ENCODE data around the gene SYNJ2BP.
"Not testable (repeated sequence)": the region's sequence is repeated elsewhere in the genome, so short reads cannot be mapped to it uniquely, and the experiment has no call there.

DNA sequence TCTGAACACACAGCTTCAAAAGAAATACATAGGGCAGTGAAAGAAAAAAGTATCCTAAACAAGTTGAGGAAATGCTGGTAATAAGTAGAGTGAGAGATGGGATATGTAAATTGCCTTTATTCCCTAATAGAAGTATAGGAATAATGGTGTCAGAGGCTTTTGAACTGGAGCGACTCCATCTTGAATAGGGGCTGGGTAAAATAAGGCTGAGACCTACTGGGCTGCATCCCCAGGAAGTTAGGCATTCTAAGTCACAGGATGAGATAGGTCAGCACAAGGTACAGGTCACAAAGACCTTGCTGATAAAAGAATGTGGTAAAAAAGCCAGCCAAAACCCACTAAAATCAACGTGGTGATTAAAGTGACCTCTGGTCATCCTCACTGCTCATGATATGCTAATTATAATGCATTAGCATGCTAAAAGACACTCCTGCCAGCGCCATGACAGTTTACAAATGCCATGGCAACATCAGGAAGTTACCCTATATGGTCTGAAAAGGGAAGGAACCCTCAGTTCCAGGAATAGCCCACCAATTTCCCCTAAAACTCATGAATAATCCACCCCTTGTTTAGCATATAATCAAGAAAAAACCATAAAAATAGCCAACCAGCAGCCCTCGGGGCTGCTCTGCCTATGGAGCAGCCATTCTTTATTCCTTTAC lies 2.5 kb upstream of the SYNJ2BP start:
- TF ChIP-seq, protein P1, sequence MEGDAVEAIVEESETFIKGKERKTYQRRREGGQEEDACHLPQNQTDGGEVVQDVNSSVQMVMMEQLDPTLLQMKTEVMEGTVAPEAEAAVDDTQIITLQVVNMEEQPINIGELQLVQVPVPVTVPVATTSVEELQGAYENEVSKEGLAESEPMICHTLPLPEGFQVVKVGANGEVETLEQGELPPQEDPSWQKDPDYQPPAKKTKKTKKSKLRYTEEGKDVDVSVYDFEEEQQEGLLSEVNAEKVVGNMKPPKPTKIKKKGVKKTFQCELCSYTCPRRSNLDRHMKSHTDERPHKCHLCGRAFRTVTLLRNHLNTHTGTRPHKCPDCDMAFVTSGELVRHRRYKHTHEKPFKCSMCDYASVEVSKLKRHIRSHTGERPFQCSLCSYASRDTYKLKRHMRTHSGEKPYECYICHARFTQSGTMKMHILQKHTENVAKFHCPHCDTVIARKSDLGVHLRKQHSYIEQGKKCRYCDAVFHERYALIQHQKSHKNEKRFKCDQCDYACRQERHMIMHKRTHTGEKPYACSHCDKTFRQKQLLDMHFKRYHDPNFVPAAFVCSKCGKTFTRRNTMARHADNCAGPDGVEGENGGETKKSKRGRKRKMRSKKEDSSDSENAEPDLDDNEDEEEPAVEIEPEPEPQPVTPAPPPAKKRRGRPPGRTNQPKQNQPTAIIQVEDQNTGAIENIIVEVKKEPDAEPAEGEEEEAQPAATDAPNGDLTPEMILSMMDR (IDR thresholded peaks at IDR 0.05), result not testable (repeated sequence)
- not testable (repeated sequence) for TF ChIP-seq POLR2A (IDR thresholded peaks at IDR 0.05)

Data from testis (tissue), 2 donors.